GM10266 (cell line): ENCODE measurements around the gene KIAA1328.

Source experiments
- DNase-seq: peaks from one replicate; pipeline ENCODE4 v3.0.0; 2012; ENCODE audit errors: extremely low spot score
- TF ChIP-seq, protein P1 (sequence below): IDR thresholded peaks from 2 replicates; pipeline ENCODE4 v1.5.1; 2012; ENCODE audit warnings: mild to moderate bottlenecking, low read depth; ENCODE audit not compliant: control insufficient read depth, insufficient read depth; ENCODE audit errors: missing control alignments

Gene KIAA1328

DNA sequence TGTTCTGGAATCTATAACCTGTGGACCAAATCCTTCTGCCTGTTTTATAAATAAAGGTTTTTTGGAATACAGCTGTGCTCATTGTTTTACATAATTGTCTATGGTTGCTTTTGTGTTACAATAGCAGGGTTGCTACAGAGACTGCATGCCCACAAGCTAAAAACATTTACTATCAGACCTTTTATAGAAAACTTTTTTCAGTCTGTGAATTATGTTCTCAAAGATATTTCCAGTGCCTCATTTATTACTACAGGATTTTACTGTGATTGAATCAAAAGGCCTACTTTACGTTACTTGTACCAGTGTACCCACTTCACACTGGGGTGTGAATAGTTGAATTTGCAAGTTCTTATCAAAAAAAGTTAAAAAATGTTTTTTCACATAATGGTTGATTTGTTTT is 7.0 kb downstream of the KIAA1328 start:
- DNase-seq: no peak
- TF ChIP-seq, protein P1, sequence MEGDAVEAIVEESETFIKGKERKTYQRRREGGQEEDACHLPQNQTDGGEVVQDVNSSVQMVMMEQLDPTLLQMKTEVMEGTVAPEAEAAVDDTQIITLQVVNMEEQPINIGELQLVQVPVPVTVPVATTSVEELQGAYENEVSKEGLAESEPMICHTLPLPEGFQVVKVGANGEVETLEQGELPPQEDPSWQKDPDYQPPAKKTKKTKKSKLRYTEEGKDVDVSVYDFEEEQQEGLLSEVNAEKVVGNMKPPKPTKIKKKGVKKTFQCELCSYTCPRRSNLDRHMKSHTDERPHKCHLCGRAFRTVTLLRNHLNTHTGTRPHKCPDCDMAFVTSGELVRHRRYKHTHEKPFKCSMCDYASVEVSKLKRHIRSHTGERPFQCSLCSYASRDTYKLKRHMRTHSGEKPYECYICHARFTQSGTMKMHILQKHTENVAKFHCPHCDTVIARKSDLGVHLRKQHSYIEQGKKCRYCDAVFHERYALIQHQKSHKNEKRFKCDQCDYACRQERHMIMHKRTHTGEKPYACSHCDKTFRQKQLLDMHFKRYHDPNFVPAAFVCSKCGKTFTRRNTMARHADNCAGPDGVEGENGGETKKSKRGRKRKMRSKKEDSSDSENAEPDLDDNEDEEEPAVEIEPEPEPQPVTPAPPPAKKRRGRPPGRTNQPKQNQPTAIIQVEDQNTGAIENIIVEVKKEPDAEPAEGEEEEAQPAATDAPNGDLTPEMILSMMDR: no peak

DNA sequence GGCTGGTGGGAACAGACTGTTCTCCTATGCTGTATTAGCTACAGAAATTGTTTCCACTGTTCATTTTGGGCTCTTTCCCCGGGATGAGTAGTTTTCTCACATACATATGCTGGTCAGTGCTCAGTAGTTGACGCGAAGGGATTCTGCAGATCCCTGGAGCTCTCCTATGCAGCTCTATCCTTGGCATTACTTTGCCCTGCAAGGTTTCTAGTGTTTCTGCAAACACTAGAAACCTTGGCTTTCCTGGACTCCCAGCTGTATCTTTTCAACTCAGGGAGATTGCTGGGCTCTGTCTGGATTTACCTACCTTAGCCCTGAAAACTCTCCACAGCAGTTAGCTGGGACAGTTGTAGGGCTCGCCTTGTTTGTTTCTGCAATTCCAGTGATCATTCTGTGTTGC is 10.9 kb downstream of the KIAA1328 start:
- TF ChIP-seq, protein P1: no peak
- DNase-seq: no peak

DNA sequence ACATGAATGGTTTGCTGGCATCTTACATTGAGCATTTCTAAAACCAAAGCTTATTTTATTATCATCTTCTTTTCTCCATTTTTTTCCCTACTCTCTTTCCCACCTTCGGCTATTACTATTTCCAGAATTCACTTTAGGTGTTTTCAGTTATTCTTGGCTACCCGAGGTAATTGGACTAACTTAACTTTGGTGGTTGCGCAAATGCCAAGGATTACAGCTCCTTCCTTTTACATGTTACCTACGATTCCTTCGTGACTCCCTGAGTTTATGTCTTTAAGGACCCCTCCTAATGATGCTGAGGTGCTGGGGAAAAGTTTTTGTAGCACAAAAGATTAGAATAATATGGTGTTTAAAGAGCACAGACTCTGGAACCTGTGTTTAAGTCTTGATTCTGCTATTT is 14.3 kb downstream of the KIAA1328 start:
- DNase-seq: no peak
- TF ChIP-seq, protein P1: no peak

DNA sequence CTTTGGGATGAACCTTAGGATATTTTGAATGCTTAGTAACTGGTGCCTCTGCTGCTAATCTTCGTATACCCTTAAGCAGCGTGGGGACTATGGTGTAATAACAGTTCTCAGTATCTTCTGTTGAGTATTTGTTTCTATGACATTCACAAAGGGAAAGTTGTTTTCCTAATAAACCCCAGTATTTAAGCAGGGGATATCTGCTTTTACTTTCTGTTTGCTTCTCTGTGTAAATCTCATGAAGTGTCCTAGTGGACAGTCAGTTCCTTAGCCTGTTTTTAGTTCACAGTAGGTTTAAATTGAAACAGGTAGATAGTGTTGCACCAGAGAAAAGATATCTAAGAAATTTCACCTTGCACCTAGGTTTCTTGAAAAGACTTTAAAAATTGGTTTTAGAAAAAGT is 14.9 kb downstream of the KIAA1328 start:
- no peak for DNase-seq
- TF ChIP-seq, protein P1: no peak

DNA sequence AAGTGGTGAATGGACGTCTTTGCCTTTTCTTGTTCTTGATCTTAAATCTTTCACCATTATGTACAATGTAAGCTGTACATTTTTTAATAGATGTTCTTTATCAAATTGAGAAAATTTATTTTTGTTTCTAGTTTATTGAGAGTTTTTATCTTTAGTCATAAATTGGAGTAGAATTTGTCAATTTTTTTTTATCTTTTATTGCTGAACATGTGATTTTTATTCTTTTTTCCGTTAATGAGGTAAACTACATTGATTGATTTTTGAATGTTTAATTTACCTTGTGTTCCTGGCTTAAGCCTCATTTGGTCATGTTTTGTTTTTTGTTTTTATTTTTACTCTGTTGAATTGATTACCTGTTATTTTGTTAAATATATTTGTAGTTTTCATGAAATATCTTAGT is 19.7 kb downstream of the KIAA1328 start:
- TF ChIP-seq, protein P1: no peak
- no peak for DNase-seq

DNA sequence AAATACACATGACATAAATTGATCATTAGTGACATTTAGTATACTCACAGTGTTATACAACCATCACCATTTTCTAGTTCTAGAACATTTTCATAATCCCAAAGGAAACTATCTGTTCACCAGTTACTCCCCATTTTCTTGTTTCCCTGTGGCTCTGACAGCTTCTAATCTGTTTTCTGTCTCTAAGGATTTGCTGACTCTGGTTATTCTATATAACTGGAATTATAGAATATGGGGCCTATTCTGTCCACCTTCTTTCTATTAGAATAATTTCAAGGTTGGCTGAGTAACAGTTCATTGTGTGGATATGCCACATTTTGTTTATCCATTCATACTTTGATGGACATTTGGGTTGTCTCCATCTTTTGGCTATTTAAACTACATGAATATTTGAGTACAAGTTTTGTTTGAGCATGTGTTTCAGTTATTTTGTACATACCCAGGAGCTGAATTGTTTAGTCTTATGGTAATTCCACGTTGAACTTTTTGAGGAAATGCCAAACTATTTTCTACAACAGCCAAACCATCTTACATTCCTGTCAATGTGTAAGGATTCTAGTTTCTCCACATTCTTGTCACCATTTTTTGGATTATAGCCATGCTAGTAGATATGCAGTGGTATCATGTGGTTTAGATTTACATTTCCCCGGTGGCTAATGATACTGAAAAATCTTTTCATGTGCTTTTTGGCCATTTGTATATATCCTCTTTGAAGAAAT is 20.5 kb downstream of the KIAA1328 start:
- TF ChIP-seq, protein P1: no peak
- DNase-seq: no peak

DNA sequence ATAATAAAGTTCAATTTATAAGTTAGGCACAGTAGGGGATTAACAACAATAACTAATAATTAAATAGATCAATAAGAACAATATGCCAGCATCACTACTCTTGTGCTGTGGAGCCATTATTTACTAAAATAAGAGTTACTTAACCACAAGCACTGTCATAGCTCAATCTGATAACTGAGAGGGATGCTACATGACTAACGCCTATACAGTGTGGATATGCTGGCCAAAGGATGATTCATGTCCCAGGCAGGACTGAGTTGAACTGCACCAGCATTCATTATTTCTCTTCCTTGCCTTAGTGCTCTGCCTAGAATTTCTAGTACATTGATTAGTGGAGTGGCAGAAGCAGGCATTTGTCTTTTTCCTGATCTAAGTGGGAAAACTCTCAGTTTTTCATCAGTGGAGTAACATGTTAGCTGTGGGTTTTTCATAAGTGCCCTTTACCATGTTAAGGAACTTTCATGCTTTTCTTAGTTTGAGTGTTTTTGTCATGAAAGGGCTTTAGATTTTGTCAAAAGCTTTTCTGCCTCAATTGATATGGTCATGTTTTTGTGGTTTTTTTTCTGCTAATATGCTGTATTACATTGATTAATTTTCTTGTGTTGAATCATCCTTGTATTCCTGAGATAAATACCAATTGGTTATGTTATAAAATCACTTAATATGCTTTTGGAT is 21.7 kb downstream of the KIAA1328 start:
- no peak for DNase-seq
- TF ChIP-seq, protein P1: no peak
